Left colon (tissue), 2 donors: ENCODE results near the gene SPOP. TPM values are rescaled to one million over a fixed set of nuclear protein-coding genes. Genes with fewer than 3 reads are reported as not detected.
"Not testable (repeated sequence)": the region's sequence is repeated elsewhere in the genome, so short reads cannot be mapped to it uniquely, and the experiment has no call there.

Experiments used
- ATAC-seq: fragments of 200-7000 bp; cut with Tn5 transposase; one replicate; pipeline ENCODE4 v1.9.1; 2020; ENCODE audit warnings: mild to moderate bottlenecking, moderate library complexity
- DNase-seq, 2 donors: peaks; one replicate each; pipeline ENCODE4 v3.0.0-alpha.2; 2020
- intact Hi-C, 2 donors: fragments of 100-400 bp; cut with DNase I in 1 of 2; cut with micrococcal nuclease in 1 of 2; formaldehyde crosslinking; loops; one replicate each; pipeline versions ENCODE4 v1.11.2 to v1.14.0; 2022; cut with DNase I, micrococcal nuclease
- total RNA-seq, 2 donors: library from RNA; stranded (reverse); fragmentation: NEBNext Ultra II Directional; extraction: Animal tissue kit (Norgen Biotek cat#: 25700); gene quantifications; one replicate each; pipeline ENCODE4 v1.2.1, GENCODE V29; 2021
- donor health status: DM: no; HTN: no; CAD: no.
- donor health status: DM: yes; HTN: yes; CAD: no.

Gene SPOP
- total RNA-seq, 2 donors from 2014 or later: 53.4 to 73.3 TPM

DNA sequence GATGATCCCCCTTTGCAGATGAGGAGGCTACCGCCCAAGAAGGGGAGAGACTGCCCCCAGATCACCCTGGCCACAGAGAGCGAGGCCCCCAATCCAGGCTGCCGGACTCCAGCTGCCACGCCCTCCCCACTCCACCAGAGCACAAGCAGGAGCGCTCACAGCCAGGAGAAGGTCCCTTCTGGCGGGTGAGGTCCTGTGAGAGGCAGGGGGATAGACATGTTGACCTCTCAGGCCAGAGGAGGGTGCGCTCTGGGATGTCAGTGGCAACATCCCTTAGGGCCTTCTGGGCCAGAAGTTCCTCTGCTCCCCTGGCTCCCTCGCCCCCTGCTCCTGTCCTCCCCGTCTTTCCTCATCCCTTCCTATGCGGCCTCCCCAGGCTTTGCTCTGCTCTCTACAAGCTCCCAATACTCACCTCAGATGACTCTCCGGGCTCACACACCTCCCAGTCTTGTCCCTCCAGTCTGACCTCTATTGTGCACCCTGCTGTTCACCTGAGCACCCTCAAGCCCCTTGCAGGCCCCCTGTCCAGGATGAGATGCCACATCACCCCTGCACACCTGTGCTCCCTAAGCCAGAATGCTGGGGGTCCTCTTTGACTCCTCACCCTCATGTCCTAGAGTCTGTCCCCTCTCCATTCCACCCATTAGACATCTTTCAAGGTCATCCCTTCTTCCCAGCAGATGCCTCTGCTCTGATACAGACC is 107.2 kb downstream of the SPOP start:
- intact Hi-C loops: loop anchor here in 1 of 2 donors (5.0 kb wide), 1 partner anchor 127 kb away; no protein-coding TSS in a partner anchor
- no peak for DNase-seq
- ATAC-seq: no peak

DNA sequence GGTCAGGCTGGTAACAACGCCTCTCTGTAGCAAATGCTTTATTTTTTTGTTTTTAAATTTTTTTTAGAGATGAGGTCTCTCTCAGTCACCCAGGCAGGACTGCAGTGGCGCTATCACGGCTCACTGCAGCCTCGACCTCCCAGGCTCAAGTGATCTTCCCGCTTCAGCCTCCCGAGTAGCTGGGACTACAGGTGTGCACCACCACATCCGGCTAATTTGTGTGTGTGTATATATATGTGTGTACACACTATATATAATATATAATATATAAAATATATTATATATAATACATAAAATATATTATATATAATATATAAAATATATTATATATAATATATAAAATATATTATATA is 109.2 kb downstream of the SPOP start:
- ATAC-seq, intact Hi-C loops, DNase-seq: not testable (repeated sequence)

GRCh38 chr17:49567871-49568694 is 109.8 kb downstream of the SPOP start:
- peak; percentile 76 for ATAC-seq
- intact Hi-C loops: no loop called here
- DNase-seq: peak; percentile 82 to 87

DNA sequence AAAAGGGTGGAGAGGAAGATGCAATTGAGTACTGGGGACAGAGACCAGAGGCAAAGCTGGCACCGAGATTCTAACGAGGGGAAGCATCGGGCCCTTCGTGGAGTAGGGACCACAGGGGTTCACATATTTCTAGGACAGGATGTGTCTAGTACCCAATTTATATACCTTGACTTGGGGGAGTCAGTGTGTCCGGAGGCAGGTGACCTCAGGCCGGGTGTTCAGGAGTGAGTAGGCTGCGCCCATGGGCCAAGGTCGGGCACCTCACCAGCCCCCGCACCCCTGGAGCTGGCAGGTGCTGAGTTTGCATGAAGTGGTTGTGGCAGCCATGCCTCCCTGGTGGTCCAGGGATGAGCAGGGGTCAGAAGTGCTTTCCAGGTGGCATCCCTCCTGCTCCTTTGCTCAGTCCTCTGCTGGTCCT is 110.8 kb downstream of the SPOP start:
- intact Hi-C loops: no loop called here
- ATAC-seq (no peak), DNase-seq (no peak)

GRCh38 chr17:49566668-49567071 is 111.2 kb downstream of the SPOP start:
- DNase-seq (no peak), ATAC-seq (no peak)
- intact Hi-C loops: no loop called here

DNA sequence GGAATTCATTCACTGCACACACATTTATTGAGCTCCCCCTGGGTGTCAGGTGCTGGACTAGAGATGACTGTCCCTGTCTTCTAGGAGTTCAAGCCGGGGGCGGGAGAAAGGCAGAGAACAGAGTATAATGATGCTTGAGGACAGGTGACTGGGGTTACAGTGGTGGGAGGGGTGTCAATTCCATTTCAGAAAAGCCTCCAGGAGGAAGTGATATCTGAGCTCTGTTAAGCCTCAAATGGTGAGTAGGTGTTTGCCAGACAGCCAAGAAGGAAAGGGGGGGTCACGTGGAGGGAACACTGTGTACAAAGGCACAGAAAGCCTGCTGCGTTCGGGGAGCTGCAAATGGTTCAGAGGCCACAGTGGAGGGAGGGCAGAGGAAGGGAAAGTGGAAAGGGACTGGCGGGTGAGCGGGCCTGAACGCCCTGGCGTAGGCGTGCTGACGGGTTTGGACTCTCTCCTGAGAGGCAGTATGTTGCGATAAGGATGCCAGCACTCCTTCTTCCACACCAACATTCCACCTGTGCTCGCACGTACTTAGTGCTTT is 111.9 kb downstream of the SPOP start:
- DNase-seq: peak; percentile 31 to 85
- ATAC-seq: peak; percentile 15
- intact Hi-C loops: no loop called here

DNA sequence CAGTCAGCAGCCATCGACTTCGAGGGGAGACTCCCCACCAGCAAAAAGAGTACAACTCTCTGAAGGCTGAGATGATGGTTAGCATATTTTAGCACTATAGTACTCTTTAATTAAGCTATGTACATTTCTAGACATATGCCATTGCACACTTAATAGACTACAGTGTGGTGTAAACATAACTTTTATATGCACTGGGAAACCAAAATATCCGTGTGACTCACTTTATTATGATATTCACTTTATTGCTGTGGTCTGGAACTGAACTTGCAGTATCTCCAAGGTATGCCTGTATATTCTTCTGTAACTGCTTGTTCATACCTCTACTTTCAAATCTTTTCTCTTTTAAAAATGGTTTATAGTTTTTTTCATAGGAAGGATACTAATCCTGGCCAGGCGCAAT is 113.3 kb downstream of the SPOP start:
- intact Hi-C loops: no loop called here
- peak; percentile 18 for ATAC-seq
- no peak for DNase-seq

DNA sequence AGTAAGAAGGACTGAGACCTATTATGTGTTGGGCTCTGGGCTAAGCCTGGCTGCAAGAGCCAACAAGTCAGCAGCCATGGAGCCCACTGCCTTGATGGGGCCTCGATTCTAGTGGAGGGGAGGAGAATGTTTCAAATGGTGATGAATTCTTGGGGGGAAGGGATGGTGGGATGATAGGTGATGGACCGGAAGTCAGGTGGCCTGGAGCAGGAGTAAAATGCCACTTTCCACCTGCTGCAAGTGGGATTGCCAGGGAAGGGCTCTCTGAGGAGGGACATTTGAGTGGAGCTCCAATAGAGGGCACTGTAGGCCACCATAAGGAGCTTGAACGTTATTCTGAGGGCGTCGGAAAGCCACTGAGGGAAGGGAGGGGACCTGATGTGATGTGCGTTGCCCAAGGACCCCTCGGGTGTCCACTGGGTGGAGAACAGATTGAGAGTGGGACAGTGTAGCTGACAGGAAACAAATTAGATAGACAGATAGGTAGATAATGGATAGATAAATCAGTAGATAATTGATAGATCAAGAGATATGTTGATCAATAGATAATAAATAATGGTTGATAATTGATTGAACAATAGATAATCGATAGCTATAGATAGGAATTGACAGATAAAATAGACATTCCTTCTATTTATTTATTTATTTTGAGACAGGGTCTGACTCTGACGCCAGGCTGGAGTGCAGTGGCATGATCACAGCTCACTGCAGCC is 120.4 kb downstream of the SPOP start:
- no peak for DNase-seq
- intact Hi-C loops: no loop called here

DNA sequence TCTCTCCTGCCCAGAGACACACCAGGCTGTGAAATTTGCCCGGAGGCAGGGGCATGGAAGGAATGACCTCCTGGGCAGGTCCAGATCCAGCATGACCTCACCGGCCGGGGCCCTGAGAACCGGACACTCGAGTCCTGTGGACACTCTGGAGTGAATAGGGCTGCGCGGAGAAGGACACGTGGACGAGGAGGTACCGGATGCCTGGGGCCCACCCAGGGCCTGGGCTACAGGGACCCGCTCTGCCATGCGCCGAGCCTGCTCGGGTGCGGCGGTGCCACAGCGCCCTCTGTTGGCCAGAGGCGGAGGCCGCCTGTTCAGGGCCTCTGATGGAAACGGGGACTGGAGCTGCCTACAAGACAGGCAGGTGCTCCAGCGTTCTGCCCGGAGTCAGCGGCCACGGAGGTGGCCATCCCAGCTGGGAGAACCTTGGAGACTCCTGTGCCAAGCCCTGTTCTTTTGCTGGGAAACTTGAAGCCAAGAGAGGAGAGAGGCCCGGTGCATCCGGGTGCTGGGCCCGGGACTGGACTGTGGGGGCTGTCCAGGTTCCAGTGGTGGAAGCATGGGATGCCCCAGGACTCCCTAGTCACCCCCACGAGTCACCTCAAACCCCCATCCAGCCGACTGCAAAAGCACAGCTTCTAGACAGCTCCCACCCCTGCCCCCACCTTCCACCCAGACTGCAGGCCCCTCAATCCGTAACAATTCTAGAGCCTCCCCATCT is 121.5 kb downstream of the SPOP start:
- DNase-seq: peak; percentile 46 to 76
- ATAC-seq: peak; percentile 89
- intact Hi-C loops: no loop called here

More for the DNA sequence above, 120.4 kb downstream of the SPOP start:
- peak; percentile 73 for ATAC-seq

- intact Hi-C loops: no loop called here
- ATAC-seq: no peak
Observed at GRCh38 chr17:49555495-49556222, 122.2 kb downstream of the SPOP start.

DNA sequence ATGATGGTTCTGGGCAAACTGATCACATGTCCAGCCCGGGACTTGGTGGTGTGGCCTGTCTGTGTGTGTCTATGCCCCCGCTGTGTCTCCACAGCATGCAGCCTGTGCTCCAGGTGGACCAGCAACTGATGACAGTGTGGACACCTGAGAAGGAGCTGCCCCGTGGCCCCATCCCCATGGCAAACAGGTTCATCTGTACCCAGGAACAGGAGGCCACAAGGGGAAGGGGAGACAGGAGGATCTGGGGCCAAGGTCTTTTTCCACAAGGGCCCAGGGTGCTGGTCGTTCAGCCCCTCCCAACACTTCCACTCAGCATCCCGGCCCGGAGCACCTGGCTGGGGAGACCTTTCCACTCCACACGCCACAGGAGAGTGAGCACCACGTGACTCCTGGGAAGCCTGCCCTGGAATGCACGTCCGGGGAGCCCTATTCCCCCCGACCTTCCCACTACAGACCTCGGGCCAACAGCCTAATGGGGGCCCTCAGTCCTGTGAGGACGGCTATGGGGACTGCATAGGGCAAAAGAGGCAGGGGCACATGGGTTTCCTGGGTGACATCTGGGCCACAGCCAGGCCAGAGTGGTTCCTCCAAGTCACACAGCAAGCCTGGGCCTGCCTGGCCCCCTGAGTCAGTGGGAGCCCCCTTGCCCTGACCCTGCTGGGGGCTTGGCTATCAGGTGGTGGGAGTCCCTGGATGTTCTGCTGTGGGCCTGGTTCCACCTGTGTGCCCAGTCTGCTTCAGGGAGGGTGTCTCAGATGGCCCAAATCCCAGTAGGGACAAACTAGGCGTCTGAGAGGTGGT is 123.0 kb downstream of the SPOP start:
- intact Hi-C loops: no loop called here
- no peak for ATAC-seq
- no peak for DNase-seq

More at GRCh38 chr17:49555495-49556222, 122.2 kb downstream of the SPOP start:
- no peak for DNase-seq

DNA sequence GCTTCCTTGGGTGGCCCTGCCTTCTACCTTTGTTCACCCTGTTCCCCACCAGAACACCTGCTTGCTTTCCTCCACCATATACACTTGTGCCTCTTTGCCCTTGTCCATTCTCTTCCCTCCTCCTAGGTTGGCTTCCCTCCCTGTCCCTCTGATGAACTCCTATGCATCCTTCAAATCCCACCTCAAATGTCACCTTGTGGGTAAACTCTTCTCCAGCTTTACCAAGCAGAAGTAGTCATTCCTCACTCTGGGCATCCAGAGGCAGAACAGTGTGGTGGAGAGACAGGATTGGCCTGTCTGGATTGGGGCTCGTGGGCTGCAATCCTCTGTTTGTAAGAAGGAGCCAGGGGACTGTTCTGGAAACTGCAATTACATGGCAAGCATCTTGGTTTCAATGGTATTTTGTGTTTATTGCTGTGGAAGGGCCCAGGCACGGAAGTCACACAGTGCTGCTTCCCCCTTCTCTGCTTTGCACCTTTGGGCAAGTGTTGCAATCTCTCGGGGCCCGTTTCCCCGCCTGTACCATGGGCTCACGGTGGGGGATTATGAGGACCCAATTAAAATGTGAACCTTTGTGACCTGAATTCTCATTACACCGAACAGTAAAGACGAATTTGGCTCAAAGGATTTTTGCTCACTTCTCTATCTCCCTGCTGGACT is 124.1 kb downstream of the SPOP start:
- ATAC-seq: no peak
- DNase-seq: no peak
- intact Hi-C loops: no loop called here

DNA sequence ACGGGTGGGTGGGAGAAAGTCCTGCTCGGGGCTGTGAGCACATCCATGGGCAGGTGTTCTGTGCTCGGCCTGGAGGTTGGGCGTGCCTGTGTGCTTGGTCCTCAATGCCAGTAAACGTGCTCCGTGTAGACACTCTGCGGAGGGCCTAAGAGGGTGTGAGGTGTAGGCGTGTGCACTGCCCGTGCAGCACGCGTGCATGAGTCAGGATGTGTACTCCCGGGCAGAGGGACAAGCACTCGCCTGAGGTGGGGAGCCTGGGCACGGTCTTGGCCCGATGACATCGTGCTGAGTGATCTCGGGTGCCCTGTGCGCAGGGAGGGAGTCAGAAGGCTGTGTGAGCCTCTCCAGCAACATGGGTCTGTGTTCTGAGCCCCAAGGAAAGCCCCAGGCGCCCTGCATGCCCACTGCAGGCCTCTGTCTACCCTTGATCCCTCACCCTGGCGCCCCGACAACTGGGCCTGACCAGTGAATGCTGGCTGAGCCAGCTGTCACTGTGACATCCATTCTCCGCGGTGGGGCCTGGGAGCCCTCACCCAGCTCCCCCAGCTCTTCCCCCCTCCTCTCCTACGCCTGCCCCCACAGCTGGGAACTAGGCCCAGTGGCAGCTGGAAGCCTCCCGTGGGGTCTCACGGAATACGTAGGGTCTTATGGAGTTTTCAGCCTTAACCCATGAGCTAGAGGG is 125.7 kb downstream of the SPOP start:
- ATAC-seq (peak; percentile 73), DNase-seq (no peak)
- intact Hi-C loops: no loop called here

DNA sequence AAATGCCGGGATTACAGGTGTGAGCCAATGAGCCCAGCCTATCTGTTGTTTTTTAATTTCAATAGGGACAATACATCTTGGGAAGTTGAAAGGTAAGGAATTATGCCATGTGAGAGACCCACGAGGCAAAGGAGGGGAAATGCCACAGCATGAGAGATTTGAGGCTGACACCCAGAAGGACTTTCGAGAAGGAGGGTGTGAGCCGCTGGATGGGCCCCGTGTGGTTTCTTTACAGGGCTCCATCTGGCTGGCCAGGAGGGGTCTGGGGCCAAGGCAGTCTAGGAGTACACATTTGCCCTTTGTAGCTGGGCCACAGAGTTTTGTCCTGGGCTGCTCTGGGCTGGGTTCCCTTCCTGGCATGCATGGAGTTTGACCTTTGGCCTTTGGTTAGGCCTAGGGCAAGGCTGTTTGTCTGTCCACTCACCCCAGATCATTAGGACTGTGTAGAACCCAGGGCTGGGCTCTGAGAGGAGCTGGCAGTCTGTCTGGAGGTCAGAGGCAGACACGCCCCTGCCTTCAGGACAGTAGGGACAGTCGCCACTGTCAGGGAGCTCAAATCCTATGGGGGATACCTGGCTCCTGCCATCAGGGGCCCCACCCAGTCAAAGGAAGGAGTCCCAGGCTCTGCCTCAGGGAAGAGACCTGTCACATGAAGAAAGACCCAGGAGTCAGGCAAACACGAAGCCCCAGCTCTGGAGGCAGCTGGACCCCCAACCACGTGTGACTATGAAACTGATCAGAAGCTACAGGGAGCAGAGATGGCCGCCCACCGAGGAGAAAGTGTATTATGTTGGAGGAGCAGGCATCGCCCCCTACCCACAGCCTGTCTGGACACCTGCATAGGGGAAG is 126.5 kb downstream of the SPOP start:
- DNase-seq: no peak
- intact Hi-C loops: no loop called here
- ATAC-seq: no peak

DNA sequence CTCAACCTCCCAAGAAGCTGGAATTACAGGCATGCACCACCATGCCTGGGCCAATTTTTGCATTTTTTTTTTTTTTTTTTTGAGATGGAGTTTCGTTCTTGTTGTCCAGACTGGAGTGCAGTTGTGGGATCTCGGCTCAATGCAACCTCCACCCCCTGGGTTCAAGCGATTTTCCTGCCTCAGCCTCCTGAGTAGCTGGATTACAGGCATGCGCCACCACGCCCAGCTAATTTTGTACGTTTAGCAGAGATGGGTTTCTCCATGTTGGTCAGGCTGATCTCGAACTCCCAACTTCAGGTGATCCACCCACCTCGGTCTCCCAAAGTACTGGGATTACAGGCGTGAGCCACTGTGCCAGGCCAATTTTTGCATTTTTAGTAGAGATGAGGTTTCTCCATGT is 127.1 kb downstream of the SPOP start:
- ATAC-seq, intact Hi-C loops, DNase-seq: not testable (repeated sequence)
